GM19463 (cell line): ENCODE results near the gene WNT6.
"Not testable (repeated sequence)": the region's sequence is repeated elsewhere in the genome, so short reads cannot be mapped to it uniquely, and the experiment has no call there.

Source experiments
- ATAC-seq: cut with Tn5 transposase; IDR thresholded peaks from one replicate; pipeline ENCODE4 v1.9.1; 2021; ENCODE audit warnings: mild to moderate bottlenecking, moderate library complexity; ENCODE audit not compliant: unreplicated experiment

The WNT6 gene

DNA sequence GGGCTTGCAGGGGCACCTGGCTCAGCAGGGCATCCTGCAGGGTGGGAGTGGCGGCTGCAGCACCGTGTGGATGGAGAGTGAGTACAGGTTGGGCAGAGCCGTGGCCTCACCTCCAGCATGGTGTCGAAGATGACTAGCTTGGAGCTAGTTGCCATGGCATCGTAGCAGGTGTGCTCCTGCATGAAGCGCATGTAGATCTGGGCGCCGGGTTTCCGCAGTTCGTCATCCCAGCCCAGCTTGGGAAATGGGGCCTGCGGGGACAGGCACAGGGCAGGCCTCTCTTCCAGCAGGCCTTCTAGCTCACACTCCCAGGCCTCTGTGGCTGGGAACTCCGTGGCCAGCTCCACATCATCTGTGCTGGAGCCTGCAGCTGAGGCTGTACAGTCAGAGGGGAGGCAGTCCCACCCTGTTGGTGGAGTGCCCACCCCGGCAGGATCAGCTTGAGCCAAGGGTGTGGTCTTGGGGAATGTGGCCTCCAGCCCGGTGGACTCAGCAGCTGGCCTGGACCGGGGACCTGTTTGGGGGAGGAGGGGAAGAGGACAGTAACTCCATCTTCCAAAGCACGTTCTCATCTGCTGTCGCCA is 29.6 kb upstream of the WNT6 start:
- no peak for ATAC-seq

DNA sequence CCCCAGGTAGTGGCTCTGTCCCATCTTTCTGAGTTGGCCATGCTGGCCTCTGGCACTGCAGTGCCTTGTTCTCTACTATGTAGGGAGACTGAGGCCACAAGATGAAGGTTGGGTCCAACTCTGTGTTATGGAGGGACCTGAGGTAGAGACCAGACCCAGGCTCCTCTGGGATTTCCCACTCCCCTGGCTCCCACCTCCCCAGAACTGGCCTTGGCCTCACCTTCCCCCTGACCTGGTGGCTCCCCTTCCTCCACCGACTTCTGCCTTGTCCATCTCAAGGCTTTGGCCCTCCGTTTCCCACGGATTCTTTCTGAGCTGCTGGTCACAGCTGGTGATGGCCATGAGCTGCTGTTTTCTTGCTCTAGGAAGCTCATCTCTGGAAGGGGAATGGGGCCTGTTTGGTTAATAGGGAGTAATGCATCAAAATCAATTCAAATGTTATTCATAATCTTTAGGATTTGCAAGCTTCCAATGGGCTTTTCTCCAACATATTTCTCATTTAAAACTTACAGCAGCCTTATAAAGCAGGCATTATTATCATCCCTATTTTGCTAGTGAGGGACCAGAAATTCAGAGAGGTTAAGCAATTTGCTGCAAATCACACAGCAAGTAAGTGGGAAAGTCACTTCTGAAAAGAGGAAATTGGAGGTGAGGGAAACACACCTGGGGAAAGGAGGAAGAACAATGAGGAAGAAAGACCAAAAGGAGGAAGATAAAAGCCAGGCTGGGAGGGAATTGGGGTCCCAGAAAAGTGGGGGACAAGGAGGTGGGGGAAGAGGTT is 28.9 kb upstream of the WNT6 start:
- ATAC-seq: no peak

DNA sequence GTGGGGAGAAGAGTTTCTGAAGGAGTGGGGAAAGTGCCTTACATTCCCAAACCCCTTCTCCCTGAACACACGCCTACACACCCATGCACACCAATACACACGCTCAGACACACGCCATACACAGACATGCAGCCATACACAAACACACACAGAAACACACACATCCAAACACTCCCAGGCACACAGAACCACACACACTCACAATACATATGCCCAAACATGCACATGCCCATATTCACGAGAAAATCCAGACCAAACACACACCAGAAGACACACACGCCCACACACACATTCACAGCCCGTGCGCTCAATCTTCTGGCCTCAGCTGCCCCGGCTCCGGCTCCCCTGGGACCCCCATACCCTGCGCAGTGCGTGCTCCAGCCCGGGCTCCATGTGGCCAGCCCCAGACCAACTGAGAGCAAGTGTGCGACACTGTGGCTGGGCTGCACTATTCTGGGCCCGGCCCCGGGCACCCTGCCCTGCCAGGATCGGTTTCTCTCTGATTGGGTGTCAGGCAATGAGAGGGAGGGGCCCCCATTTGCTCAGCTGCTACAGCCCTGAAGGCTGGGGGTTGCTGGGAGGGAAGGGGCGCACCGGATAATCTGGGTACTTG is 28.1 kb upstream of the WNT6 start, which contains the start of gene PRKAG3:
TSS of gene PRKAG3 (minus strand) at position 426 of the 613 bp plus-strand sequence.
- ATAC-seq: no peak

DNA sequence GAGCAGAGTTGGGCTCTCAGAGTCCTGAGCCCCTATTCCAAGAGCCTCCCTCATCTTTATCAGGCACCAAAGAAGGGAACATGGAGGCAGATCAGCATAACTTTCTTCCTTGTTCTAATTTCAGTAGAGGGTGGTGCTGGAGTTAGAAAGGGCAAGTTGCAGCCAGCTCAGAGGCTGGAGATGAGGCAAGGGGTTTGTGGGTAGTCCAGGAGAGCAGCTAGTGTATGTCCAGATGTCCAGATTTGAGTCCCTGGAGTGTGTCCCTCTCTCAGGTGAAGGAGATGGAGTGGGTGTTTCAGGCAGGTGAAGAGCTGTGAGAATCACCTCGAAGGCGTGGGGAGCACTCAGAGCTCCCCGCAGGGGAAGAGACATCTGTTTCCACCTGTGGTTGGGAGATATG is 27.5 kb upstream of the WNT6 start:
- ATAC-seq: no peak

DNA sequence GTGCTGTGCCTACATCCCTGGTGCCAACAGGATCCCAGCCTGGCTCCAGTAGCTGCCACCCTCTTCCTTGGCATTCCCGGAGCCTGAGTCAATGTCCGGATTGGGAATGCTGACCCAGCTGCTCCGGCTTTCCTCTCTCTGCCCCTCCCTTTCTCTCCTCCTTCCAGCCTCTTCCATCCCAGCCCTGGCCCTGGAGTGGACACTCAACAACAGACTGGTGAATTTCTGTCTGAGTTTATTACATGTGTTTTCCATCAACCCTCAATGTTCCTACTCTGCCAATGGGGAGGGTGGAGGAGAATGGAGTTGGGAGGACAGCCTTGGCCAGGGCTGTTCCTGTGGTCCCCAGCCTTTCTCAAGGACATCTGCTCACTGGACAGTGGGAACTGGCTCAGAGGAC is 27.1 kb upstream of the WNT6 start:
- ATAC-seq: no peak

DNA sequence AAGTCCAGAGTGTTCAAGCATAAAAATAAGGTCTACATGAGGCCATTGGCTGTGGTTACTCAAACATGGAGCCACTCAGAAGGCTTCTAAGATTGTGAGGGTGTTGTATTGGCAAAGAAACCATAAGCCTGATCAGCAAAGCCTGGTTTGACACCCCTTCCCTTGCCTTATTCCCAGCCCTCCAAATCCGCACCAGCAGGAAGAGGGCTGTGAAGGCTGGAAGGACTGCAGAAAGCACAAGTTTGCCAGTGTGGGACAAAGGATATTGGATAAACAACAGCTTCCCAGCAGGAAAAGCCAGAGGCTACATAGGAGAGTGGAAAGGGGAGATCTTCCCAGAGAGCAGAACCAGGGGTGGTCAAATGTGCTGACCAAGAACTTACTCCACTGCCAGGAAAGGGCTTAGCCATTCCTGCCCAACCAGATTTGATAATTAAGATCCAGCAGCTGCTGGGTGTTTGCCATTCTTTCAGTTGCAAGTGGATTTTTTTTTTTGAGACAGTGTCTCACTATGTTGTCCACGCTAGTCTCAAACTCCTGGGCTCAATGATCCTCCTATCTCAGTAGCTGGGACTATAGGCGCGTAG is 26.5 kb upstream of the WNT6 start:
- no peak for ATAC-seq

DNA sequence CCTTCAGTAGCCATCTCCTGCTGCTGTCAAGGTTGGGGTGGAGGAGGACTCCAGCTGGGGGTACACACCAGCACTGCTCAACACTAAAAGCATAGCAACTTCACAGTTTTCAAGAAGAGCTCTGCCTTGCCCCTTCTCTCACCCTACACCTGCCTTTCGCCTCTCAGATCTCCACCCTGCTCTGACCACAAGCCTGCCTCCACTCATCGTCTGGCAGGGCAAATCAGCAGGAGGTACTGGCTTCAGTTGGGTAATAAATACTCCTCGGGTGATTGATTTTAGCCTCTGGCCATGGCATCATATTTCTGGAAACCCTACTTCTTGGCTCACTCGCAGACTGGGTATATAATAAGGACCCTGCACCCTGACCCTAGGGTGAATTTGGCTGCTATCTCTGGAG is 24.9 kb upstream of the WNT6 start:
- no peak for ATAC-seq

DNA sequence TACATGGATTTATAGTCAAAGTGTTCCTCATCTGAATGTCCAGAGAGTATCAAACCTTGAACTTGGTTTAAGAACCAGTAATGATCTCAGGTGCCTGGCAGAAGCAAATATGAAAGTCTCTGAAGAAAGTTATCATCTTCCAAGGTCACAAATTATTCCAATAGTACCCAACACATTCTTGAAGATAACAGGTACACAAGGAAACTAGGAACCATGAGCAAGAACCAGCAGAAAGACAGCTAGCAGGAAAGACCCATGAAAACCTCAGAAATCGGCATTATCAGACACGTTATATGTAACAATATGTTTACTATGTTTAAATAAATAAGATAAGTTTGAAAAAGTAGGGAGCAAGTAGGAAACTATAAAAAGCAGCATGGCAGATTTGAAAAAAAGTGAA is 22.1 kb upstream of the WNT6 start:
- no peak for ATAC-seq

DNA sequence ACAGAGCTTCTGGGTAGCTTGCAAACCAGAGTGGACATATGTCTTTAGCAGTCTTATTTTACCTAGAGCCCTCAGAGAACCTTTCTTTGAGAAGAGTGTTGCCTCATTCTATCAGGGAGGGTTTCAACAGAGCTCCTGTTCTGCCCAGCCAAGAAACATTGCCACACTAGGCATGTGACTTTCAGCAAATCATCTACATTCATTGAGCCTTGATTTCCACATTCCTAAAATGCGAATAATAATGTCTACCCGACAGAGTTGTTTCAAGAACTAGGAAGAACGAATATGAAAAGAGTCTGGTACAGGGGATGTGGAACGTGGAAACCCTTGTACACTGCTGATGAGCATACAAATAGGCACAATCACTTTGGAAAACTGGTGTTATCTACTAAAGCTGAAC is 20.2 kb upstream of the WNT6 start:
- no peak for ATAC-seq

DNA sequence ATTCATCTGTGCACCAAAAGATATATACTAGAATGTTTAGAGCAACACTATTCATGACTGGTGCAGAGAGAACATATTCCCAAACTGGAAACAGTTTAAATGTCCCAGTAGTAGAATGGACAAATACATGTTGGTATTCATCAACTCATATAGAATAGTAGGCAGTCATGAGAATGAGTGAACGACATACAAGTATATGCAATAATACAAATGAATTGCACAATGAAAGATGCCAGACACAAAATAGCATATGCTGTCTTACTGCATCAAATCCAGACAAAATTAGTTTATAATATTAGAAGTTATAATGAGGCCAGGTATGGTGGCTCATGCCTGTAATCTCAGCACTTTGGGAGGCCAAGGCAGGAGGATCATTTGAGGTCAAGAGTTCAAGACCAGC is 19.7 kb upstream of the WNT6 start:
- no peak for ATAC-seq

DNA sequence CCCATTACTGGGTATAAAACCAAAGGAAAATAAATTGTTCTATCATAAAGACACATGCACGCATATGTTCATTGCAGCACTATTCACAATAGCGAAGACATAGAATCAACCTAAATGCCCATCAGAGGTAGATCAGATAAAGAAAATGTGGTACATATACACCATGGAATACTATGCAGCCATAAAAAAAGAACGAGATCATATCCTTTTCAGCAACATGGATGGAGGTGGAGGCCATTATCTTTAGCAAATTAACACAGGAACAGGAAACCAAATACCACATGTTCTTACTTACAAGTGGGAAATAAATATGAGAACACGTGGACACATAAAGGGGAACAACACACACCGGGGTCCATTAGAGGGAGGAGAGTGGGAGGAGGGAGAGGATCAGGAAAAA is 15.3 kb upstream of the WNT6 start:
- not testable (repeated sequence) for ATAC-seq

DNA sequence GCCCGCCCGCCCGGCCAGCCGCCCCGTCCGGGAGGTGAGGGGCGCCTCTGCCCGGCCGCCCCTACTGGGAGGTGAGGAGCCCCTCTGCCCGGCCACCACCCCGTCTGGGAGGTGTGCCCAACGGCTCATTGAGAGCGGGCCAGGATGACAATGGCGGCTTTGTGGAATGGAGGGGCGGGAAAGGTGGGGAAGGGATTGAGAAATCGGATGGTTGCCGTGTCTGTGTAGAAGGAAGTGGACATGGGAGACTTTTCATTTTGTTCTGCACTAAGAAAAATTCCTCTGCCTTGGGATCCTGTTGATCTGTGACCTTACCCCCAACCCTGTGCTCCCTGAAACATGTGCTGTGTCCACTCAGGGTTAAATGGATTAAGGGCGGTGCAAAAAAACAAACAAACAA is 12.6 kb upstream of the WNT6 start:
- not testable (repeated sequence) for ATAC-seq

DNA sequence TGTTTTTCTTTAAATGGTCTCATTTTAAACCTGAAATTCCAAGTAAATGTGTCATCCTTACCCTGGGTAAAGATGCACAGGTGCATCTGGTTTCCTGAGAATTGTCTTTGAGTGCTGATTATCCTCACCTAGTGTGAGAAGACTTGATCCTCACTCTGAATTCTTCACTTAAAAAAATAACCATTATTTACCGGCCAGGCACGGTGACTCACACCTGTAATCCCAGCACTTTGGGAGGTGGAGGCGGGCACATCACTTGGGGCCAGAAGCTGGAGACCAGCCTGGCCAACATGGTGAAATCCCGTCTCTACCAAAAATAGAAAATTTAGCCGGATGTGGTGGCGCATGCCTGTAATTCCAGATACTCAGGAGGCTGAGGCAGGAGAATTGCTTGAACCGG is 9.9 kb upstream of the WNT6 start:
- no peak for ATAC-seq

DNA sequence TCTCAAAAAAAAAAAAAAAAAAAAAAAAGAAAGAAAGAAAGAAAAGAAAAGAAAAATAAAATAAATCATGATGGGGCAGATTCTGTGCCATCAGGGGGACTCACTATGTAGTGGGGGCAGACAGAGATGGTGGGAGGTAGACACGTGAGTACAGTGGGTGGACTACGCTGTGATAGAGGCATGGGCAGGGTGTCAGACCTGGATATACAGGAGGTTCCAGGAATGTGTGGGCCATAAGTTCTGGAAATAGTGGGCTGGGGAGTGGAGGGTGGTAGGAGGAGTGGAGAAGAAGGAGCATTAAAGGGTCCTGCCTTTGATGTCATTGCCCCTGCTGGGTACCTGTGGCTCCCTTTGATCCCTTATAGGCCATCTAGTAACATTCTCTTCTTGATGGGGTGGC is 8.8 kb upstream of the WNT6 start:
- no peak for ATAC-seq

DNA sequence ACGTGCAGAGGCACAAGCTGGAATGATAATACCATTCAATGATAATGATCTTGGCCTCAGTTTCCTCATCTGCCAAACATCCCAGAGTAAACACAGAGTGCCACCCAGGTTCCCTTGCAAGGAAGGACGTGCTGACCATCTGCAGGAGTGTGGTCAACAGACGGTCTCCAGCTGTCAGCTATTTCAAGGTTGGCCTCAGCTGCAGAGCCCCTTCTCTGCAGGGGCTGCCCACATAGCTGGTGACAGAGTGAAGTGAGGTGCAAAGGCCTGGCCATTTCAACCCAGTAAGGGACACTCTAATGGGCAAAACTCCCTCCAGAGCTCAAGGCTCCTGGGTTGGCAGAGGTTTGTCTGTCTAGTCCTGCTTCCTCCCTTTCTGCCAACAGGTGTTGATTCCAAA is 8.3 kb upstream of the WNT6 start:
- ATAC-seq: no peak

DNA sequence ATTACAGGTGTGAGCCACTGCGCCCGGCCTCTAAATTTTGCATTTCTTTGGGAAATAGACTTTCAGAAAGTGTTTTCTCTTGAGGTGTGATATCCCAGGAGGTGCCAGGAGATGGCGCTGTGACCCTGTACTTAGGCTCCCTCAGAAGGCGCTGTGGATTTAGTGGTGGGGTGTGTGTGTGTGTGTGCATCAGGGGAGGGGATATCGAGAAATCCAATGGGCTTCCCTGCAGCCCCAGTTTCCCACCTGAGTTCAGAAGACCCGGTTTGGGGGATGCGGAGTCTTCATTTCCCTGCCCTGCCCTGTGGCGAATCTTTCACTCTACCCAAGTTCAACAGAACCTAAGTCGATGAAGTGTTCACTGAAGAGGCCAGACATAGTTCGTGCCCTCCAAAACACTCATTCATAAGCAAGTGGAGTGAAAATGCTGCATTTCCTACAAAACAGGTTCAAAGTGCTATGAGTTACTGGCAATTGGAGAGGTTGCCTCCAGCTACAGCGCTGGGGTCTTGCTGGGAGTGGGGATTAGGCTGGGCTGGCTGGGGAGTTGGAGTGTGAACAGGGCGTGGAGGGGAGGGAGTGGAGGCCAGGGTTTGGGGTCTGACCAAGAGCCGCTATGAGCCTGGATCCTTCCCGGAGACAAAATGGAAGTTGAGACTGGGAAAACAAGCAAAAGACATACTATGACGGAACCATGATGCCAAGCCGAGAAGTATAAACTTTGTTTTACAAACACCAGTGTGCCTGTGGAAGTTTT is 6.5 kb upstream of the WNT6 start:
- no peak for ATAC-seq

DNA sequence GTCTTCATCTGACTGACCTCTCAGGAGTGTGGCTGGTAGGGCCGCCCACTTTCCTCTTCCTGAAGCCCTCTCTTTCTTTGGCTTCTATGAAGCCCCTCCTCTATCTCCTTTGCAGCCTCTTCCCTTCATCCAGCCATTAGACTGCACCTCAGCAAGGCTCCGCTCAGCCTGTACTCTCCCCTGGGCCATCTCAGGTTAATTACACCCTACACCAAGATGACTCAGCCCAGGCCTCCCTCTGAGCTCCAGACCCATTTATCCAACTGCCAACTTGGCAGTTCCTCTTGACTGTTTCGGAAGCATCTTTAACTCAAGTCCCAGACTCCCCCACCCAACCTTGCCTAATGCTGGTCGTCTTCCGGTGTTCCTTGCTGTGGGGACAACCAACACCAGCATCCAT is 5.8 kb upstream of the WNT6 start:
- ATAC-seq: no peak

DNA sequence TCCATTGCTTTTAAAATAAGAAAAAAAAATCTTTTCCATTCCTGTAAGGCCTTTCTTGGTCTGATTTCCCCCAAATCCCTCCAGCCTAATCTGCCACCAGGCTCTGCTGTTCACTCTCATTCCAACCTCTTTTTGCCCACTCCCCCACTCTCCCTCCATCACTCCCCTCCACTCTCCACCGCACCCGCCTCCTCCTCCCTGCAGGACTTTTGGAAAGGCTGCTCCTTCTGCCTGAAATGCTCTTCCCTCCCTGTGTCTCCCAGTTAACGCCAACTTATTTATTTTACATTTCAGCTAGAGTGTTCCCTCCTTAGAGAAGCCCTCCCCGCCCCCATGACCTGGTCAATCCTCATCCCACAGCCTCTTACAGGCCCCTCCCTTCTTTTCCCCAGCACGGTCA is 4.7 kb upstream of the WNT6 start:
- ATAC-seq: no peak

DNA sequence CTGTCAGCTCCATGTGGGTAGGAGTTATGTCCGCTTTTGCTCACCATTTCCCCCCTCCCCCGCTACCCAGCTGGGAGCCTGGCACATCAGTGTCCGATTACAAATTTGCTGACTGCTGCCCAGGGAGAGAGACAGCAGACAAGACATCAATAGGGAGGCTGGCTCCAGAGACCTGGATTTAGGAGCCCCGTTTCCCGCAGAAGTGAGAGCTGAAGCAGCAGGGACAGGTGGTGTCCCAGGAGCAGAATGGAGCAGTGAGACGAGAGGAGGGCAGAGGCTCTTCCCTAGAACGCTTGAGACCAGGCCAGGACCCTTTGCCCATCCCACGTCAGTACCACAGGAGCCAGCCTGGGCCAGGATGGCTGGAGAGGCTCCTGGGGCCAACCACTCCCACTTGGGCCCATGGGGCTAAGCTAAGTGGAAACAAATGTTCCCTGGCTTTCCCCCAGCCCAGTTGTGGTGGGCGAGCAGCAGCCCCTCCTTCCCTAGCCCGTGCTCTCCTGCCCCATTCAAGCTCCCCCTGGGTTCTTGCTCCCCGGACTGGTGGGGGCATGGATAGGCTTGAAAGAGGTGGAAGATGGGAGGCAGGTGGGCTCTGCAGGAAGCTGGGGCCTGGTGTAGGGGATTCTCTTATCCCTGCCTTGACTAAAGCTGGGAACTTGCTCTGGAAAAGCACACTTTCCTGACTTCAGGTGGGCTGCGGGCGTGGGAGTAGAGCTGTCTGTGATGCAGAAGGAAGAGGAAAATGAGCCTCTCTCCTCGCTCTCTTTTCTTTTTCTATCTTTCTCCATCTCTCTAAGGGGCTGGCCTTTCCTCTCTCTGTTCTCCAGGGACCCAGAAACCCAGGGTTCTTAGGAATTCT is 4.1 kb upstream of the WNT6 start:
- ATAC-seq: no peak

DNA sequence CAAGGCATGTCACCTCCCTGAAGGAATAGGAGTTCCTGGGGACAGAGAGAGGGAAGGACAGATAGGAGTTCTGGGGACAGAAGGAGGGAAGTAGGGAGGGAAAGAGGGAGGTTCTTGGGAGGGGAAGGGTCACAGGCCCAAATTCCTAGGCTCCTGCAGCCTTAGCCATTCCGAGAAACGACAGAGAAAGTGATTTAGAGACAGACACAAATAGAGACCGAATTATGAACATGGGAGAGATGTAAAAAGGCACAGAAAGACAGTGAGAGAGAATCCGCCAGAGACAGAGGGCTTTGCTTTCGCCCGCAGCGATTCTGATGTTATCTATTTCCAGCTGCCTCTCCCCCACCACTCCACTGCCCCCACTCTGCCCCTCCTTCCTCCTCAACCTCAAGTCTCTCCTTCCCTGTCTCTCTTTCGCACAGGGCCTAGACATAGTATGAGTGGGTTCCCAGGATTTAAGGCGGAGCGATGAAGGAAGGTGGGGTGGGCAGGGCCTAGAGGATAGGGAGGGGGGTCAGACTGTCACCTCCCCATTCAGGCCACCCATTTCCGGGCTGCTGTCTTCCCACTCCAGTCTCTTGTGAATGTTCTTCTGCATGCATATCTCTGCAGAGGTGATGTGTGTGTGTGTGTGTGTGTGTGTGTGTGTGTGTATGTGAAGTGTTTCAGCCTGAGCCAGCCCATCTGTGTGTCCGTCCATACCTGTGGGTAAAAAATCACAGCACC is 3.3 kb upstream of the WNT6 start:
- ATAC-seq: no peak
